GM12873 (cell line): ENCODE measurements around the gene SPRING1.

Source experiments
- TF ChIP-seq, protein P1 (sequence below): IDR thresholded peaks from 2 replicates; pipeline ENCODE4 v1.5.1; 2012; ENCODE audit warnings: low read depth, mild to moderate bottlenecking, moderate library complexity, low read length, control low read depth; ENCODE audit not compliant: insufficient read depth; ENCODE audit errors: missing control alignments

SPRING1 gene

DNA sequence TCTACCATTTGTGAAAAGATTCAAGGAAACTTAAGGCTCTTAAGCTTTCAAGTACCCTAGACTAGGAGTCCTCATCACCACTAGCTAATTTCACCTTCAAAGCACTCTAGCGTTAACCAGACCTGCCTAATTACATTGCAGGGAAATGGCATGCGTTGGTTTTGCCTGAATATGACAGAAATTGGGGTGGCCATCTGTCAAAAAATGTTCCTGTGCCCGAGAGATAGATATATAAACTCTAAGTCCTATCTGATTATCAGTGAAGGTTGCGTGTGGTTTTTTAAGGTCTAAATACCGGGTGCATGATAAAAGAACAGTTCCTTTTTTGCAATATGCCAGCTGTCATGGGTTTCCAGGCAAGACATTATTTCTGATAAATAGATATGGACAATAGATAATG is 48.3 kb downstream of the SPRING1 start:
- TF ChIP-seq, protein P1, sequence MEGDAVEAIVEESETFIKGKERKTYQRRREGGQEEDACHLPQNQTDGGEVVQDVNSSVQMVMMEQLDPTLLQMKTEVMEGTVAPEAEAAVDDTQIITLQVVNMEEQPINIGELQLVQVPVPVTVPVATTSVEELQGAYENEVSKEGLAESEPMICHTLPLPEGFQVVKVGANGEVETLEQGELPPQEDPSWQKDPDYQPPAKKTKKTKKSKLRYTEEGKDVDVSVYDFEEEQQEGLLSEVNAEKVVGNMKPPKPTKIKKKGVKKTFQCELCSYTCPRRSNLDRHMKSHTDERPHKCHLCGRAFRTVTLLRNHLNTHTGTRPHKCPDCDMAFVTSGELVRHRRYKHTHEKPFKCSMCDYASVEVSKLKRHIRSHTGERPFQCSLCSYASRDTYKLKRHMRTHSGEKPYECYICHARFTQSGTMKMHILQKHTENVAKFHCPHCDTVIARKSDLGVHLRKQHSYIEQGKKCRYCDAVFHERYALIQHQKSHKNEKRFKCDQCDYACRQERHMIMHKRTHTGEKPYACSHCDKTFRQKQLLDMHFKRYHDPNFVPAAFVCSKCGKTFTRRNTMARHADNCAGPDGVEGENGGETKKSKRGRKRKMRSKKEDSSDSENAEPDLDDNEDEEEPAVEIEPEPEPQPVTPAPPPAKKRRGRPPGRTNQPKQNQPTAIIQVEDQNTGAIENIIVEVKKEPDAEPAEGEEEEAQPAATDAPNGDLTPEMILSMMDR = no peak
